Measurements from ENCODE around the gene CLCN2.

GRCh38 chr3:184409946-184410500 lies 48.6 kb upstream of the CLCN2 start:
- TF ChIP-seq, protein P1, sequence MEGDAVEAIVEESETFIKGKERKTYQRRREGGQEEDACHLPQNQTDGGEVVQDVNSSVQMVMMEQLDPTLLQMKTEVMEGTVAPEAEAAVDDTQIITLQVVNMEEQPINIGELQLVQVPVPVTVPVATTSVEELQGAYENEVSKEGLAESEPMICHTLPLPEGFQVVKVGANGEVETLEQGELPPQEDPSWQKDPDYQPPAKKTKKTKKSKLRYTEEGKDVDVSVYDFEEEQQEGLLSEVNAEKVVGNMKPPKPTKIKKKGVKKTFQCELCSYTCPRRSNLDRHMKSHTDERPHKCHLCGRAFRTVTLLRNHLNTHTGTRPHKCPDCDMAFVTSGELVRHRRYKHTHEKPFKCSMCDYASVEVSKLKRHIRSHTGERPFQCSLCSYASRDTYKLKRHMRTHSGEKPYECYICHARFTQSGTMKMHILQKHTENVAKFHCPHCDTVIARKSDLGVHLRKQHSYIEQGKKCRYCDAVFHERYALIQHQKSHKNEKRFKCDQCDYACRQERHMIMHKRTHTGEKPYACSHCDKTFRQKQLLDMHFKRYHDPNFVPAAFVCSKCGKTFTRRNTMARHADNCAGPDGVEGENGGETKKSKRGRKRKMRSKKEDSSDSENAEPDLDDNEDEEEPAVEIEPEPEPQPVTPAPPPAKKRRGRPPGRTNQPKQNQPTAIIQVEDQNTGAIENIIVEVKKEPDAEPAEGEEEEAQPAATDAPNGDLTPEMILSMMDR (IDR thresholded peaks at IDR 0.05; ENCODE audit: insufficient read depth, low read depth, low read length) = no peak
- no peak for TF ChIP-seq EZH2 (IDR thresholded peaks at IDR 0.05; ENCODE audit: insufficient read depth, low read length)

Data from astrocyte (in vitro differentiated cells and primary cell).